ENCODE results near the gene AIPL1. TPM values are rescaled to one million over a fixed set of nuclear protein-coding genes. Genes with fewer than 3 reads are reported as not detected.

Gene AIPL1
- total and polyA plus RNA-seq, 2 experiments from 2014 or later = 0.17 to 0.24 TPM

DNA sequence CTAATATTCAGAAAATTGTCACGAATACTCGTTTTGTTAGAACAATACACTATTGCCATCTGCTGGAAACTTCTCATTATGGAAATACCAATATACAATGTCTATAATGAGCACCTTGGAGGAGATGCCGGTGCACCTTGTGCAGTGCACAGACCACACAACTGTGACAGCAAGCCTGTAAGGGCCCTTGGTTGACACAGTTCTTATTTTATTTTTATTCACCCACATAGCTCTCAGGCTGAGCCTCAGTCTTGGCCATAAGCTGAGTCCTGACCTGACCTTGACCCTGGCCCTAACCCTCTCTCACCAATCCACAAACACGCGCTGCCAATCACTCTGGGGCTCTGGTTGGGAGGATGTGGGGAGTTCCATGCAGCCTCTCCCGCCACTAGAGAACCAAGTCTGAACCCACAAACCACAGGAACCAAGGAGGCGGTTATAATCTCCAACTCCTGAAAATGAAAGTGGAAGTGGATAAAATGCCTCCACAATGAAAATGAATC lies 7.6 kb downstream of the AIPL1 start:
- Histone ChIP-seq H3K9me2 (ENCODE audit: insufficient read depth) (no peaks in the 10 kb centered on the region), H4K20me1 (replicated peaks; ENCODE audit: insufficient read depth) (no peaks in the 10 kb centered on the region), H3K36me3 (ENCODE audit: insufficient read depth) (0 out of 2 replicates have a peak, but pooled peaks cover 3% of the 10 kb centered on the region), H3K4me2 (no peak overlapping the region), H3F3A (replicated peaks; ENCODE audit: low read depth) (no peaks in the 10 kb centered on the region), H3K79me2 (replicated peaks; ENCODE audit: insufficient read depth) (no peaks in the 10 kb centered on the region), H3K4me1 (ENCODE audit: insufficient read depth) (no peaks in the 10 kb centered on the region), H2AFZ (no peak overlapping the region), H3K27ac (ENCODE audit: low read depth) (no peak overlapping the region), H3K27me3 (ENCODE audit: insufficient read depth) (no peaks in the 10 kb centered on the region), H3K4me3 (no peak overlapping the region)
- H3K36me3 Mint-ChIP-seq (ENCODE audit: low read depth) = peaks cover 13% of the 10 kb centered on the region; the same call in 2 of the 3 replicates
- H3K27me3 Mint-ChIP-seq (ENCODE audit: insufficient read depth, low read depth, poor library complexity) = peaks cover 6% of the 10 kb centered on the region
- DNase-seq (ENCODE audit: low spot score) = no peak
- H3K27ac Mint-ChIP-seq = no peak overlapping the region
- TF ChIP-seq ZNF331 (CRISPR knock-in tag; IDR thresholded peaks at IDR 0.05; ENCODE audit: low read depth) = no peak
- TF ChIP-seq ZNF114 (CRISPR knock-in tag; IDR thresholded peaks at IDR 0.05) = no peak
- no peak for TF ChIP-seq NANOG (IDR thresholded peaks at IDR 0.05; ENCODE audit: borderline replicate concordance)
- TF ChIP-seq, protein P1, sequence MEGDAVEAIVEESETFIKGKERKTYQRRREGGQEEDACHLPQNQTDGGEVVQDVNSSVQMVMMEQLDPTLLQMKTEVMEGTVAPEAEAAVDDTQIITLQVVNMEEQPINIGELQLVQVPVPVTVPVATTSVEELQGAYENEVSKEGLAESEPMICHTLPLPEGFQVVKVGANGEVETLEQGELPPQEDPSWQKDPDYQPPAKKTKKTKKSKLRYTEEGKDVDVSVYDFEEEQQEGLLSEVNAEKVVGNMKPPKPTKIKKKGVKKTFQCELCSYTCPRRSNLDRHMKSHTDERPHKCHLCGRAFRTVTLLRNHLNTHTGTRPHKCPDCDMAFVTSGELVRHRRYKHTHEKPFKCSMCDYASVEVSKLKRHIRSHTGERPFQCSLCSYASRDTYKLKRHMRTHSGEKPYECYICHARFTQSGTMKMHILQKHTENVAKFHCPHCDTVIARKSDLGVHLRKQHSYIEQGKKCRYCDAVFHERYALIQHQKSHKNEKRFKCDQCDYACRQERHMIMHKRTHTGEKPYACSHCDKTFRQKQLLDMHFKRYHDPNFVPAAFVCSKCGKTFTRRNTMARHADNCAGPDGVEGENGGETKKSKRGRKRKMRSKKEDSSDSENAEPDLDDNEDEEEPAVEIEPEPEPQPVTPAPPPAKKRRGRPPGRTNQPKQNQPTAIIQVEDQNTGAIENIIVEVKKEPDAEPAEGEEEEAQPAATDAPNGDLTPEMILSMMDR (conservative IDR thresholded peaks at IDR 0.05; ENCODE audit: low read depth in 2 of 2) = no peak
- ATAC-seq = no peak
- peaks cover 20% of the 10 kb centered on the region for H3K9me3 Mint-ChIP-seq
- H3K4me1 Mint-ChIP-seq = peaks cover 3% of the 10 kb centered on the region; the same call in 2 of the 3 replicates
- H3K4me3 Mint-ChIP-seq = no peak overlapping the region

DNA sequence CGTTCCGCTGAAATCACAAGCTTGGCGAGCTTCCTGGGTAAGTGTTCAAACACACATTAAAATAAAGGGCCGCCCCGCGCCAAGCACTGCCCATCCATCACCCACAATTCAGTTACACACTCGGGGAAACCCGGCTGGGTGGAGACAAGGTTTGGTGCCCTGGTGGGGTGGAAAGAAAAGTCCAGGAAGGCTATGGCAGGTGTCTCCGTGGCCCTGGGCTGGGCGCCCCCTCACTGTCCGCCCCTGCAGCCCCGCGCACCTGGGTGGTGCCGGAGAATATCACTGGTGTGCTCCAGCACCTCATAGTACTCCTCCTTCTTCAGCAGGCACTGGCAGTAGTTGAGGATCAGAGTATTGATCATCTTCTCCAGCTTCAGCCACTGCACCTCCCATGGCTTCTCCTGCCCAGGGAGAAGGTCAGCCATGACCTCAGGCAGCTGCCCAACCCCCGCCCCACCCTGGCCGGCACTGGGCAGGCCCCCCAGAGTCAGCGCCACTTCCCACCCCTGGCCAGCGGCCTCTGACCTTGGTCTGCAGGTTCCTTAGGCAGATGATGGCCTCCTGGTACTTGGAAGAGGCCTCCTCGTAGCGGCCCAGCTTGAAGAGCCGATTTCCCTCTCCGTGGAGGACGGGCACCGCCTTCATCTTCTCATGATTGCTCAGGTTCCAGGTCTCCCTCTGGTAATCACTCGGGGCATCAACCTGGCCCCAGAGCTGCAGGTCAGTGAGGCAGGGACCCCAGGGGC lies 8.4 kb downstream of the AIPL1 start:
- ATAC-seq = no peak
- Histone ChIP-seq H3K36me3 (ENCODE audit: insufficient read depth) (0 out of 2 replicates have a peak, but pooled peaks cover 3% of the 10 kb centered on the region), H3K4me2 (no peak overlapping the region), H3K27me3 (ENCODE audit: insufficient read depth) (no peaks in the 10 kb centered on the region), H3K4me3 (no peak overlapping the region), H4K20me1 (replicated peaks; ENCODE audit: insufficient read depth) (no peaks in the 10 kb centered on the region), H3K9me2 (ENCODE audit: insufficient read depth) (no peaks in the 10 kb centered on the region), H3F3A (replicated peaks; ENCODE audit: low read depth) (no peaks in the 10 kb centered on the region), H2AFZ (no peak overlapping the region), H3K4me1 (ENCODE audit: insufficient read depth) (no peaks in the 10 kb centered on the region), H3K79me2 (replicated peaks; ENCODE audit: insufficient read depth) (no peaks in the 10 kb centered on the region), H3K27ac (ENCODE audit: low read depth) (no peak overlapping the region)
- Mint-ChIP-seq H3K9me3 (peaks cover 16% of the 10 kb centered on the region), H3K4me3 (no peak overlapping the region), H3K36me3 (ENCODE audit: low read depth) (peaks cover 11% of the 10 kb centered on the region; the same call in 2 of the 3 replicates), H3K27ac (no peak overlapping the region), H3K27me3 (ENCODE audit: insufficient read depth, low read depth, poor library complexity) (peaks cover 10% of the 10 kb centered on the region), H3K4me1 (peaks cover 3% of the 10 kb centered on the region; the same call in 2 of the 3 replicates)
- DNase-seq (ENCODE audit: low spot score) = no peak
- TF ChIP-seq, protein P2, sequence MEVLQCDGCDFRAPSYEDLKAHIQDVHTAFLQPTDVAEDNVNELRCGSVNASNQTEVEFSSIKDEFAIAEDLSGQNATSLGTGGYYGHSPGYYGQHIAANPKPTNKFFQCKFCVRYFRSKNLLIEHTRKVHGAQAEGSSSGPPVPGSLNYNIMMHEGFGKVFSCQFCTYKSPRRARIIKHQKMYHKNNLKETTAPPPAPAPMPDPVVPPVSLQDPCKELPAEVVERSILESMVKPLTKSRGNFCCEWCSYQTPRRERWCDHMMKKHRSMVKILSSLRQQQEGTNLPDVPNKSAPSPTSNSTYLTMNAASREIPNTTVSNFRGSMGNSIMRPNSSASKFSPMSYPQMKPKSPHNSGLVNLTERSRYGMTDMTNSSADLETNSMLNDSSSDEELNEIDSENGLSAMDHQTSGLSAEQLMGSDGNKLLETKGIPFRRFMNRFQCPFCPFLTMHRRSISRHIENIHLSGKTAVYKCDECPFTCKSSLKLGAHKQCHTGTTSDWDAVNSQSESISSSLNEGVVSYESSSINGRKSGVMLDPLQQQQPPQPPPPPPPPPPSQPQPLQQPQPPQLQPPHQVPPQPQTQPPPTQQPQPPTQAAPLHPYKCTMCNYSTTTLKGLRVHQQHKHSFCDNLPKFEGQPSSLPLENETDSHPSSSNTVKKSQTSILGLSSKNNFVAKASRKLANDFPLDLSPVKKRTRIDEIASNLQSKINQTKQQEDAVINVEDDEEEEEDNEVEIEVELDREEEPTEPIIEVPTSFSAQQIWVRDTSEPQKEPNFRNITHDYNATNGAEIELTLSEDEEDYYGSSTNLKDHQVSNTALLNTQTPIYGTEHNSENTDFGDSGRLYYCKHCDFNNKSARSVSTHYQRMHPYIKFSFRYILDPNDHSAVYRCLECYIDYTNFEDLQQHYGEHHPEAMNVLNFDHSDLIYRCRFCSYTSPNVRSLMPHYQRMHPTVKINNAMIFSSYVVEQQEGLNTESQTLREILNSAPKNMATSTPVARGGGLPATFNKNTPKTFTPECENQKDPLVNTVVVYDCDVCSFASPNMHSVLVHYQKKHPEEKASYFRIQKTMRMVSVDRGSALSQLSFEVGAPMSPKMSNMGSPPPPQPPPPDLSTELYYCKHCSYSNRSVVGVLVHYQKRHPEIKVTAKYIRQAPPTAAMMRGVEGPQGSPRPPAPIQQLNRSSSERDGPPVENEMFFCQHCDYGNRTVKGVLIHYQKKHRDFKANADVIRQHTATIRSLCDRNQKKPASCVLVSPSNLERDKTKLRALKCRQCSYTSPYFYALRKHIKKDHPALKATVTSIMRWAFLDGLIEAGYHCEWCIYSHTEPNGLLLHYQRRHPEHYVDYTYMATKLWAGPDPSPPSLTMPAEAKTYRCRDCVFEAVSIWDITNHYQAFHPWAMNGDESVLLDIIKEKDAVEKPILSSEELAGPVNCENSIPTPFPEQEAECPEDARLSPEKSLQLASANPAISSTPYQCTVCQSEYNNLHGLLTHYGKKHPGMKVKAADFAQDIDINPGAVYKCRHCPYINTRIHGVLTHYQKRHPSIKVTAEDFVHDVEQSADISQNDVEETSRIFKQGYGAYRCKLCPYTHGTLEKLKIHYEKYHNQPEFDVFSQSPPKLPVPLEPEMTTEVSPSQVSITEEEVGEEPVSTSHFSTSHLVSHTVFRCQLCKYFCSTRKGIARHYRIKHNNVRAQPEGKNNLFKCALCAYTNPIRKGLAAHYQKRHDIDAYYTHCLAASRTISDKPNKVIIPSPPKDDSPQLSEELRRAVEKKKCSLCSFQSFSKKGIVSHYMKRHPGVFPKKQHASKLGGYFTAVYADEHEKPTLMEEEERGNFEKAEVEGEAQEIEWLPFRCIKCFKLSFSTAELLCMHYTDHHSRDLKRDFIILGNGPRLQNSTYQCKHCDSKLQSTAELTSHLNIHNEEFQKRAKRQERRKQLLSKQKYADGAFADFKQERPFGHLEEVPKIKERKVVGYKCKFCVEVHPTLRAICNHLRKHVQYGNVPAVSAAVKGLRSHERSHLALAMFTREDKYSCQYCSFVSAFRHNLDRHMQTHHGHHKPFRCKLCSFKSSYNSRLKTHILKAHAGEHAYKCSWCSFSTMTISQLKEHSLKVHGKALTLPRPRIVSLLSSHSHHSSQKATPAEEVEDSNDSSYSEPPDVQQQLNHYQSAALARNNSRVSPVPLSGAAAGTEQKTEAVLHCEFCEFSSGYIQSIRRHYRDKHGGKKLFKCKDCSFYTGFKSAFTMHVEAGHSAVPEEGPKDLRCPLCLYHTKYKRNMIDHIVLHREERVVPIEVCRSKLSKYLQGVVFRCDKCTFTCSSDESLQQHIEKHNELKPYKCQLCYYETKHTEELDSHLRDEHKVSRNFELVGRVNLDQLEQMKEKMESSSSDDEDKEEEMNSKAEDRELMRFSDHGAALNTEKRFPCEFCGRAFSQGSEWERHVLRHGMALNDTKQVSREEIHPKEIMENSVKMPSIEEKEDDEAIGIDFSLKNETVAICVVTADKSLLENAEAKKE (CRISPR knock-in tag; IDR thresholded peaks at IDR 0.05) = no peak
- no peak for TF ChIP-seq EZH2phosphoT487 (IDR thresholded peaks at IDR 0.05; ENCODE audit: unreplicated experiment)
- TF ChIP-seq JUNB (IDR thresholded peaks at IDR 0.05; ENCODE audit: unreplicated experiment) = no peak
- TF ChIP-seq, protein P3, sequence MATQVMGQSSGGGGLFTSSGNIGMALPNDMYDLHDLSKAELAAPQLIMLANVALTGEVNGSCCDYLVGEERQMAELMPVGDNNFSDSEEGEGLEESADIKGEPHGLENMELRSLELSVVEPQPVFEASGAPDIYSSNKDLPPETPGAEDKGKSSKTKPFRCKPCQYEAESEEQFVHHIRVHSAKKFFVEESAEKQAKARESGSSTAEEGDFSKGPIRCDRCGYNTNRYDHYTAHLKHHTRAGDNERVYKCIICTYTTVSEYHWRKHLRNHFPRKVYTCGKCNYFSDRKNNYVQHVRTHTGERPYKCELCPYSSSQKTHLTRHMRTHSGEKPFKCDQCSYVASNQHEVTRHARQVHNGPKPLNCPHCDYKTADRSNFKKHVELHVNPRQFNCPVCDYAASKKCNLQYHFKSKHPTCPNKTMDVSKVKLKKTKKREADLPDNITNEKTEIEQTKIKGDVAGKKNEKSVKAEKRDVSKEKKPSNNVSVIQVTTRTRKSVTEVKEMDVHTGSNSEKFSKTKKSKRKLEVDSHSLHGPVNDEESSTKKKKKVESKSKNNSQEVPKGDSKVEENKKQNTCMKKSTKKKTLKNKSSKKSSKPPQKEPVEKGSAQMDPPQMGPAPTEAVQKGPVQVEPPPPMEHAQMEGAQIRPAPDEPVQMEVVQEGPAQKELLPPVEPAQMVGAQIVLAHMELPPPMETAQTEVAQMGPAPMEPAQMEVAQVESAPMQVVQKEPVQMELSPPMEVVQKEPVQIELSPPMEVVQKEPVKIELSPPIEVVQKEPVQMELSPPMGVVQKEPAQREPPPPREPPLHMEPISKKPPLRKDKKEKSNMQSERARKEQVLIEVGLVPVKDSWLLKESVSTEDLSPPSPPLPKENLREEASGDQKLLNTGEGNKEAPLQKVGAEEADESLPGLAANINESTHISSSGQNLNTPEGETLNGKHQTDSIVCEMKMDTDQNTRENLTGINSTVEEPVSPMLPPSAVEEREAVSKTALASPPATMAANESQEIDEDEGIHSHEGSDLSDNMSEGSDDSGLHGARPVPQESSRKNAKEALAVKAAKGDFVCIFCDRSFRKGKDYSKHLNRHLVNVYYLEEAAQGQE (IDR thresholded peaks at IDR 0.05; ENCODE audit: unreplicated experiment) = no peak
